Left ventricle myocardium inferior (tissue), 1 donor: ENCODE results near the gene PXK. TPM values are rescaled to one million over a fixed set of nuclear protein-coding genes. Genes with fewer than 3 reads are reported as not detected.

Source experiments
- DNase-seq: peaks from one replicate; pipeline ENCODE4 v3.0.0-alpha.2; 2020
- H3K27ac ChIP-seq: fragments of 200-600 bp; replicated peaks from 2 replicates; pipeline ENCODE4 v1.8.0; 2021
- H3K27me3 ChIP-seq: fragments of 200-600 bp; 2 replicates; pipeline ENCODE4 v1.8.0; 2021; ENCODE audit warnings: low read depth
- H3K36me3 ChIP-seq: fragments of 200-600 bp; 2 replicates; pipeline ENCODE4 v1.8.0; 2021
- H3K4me1 ChIP-seq: fragments of 200-600 bp; 2 replicates; pipeline ENCODE4 v1.8.0; 2021
- H3K4me3 ChIP-seq: fragments of 200-600 bp; 2 replicates; pipeline ENCODE4 v1.8.0; 2021; ENCODE audit warnings: mild to moderate bottlenecking, moderate library complexity
- H3K9me3 ChIP-seq: fragments of 200-600 bp; replicated peaks from 2 replicates; pipeline ENCODE4 v1.8.0; 2021
- intact Hi-C: fragments of 100-400 bp; cut with micrococcal nuclease; formaldehyde crosslinking; loops from one replicate; pipeline ENCODE4 v1.11.0; 2022
- total RNA-seq: library from RNA; stranded (reverse); fragmentation: NEBNext Ultra II Directional; extraction: Animal tissue kit (Norgen Biotek cat#: 25700); gene quantifications from one replicate; pipeline ENCODE4 v1.2.1, GENCODE V29; 2021
- TF ChIP-seq, protein P1 (sequence below): fragments of 200-600 bp; IDR thresholded peaks from 2 replicates; pipeline ENCODE4 v1.8.0; 2021; ENCODE audit warnings: antibody characterized with exemption, mild to moderate bottlenecking, borderline replicate concordance
- donor health status: DM: no; HTN: yes; CAD: no; lungs with severe emphysema.

The PXK gene
- total RNA-seq, 1 donor from 2014 or later = 9.2 TPM

- no peak for DNase-seq
- H3K27me3 ChIP-seq = no peaks in the 10 kb centered on the region
- H3K9me3 ChIP-seq = no peaks in the 10 kb centered on the region
- peak overlapping the region; percentile 90 for H3K4me3 ChIP-seq
- no peak overlapping the region for H3K27ac ChIP-seq
- TF ChIP-seq, protein P1, sequence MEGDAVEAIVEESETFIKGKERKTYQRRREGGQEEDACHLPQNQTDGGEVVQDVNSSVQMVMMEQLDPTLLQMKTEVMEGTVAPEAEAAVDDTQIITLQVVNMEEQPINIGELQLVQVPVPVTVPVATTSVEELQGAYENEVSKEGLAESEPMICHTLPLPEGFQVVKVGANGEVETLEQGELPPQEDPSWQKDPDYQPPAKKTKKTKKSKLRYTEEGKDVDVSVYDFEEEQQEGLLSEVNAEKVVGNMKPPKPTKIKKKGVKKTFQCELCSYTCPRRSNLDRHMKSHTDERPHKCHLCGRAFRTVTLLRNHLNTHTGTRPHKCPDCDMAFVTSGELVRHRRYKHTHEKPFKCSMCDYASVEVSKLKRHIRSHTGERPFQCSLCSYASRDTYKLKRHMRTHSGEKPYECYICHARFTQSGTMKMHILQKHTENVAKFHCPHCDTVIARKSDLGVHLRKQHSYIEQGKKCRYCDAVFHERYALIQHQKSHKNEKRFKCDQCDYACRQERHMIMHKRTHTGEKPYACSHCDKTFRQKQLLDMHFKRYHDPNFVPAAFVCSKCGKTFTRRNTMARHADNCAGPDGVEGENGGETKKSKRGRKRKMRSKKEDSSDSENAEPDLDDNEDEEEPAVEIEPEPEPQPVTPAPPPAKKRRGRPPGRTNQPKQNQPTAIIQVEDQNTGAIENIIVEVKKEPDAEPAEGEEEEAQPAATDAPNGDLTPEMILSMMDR = no peak
- H3K4me1 ChIP-seq = peaks cover 57% of the 10 kb centered on the region
- intact Hi-C loops = no loop called here
- peaks cover 42% of the 10 kb centered on the region for H3K36me3 ChIP-seq
Measured at GRCh38 chr3:58308728-58309127, 24.0 kb upstream of the PXK start.

- intact Hi-C loops = loop anchor here (10.0 kb wide), 1 partner anchor 317 kb away; no protein-coding TSS in a partner anchor
- Histone ChIP-seq H3K4me1 (peaks cover 29% of the 10 kb centered on the region), H3K27ac (no peak overlapping the region), H3K9me3 (no peaks in the 10 kb centered on the region), H3K36me3 (peaks cover 62% of the 10 kb centered on the region), H3K4me3 (no peak overlapping the region), H3K27me3 (no peaks in the 10 kb centered on the region)
- TF ChIP-seq, protein P1 = no peak
- DNase-seq = no peak
Measured at GRCh38 chr3:58317811-58318210, 14.9 kb upstream of the PXK start.

GRCh38 chr3:58321791-58322190, 10.9 kb upstream of the PXK start:
- intact Hi-C loops = loop anchor here (5.0 kb wide), 1 partner anchor 96 kb away; no protein-coding TSS in a partner anchor
- no peaks in the 10 kb centered on the region for H3K27me3 ChIP-seq
- no peak overlapping the region for H3K4me3 ChIP-seq

GRCh38 chr3:58322793-58323192, 9.9 kb upstream of the PXK start:
- Histone ChIP-seq H3K4me1 (peaks cover 25% of the 10 kb centered on the region), H3K4me3 (no peak overlapping the region), H3K27ac (no peak overlapping the region), H3K27me3 (no peaks in the 10 kb centered on the region), H3K36me3 (peaks cover 13% of the 10 kb centered on the region), H3K9me3 (no peaks in the 10 kb centered on the region)
- no peak for DNase-seq
- intact Hi-C loops = loop anchor here (5.0 kb wide), 1 partner anchor 95 kb away; no protein-coding TSS in a partner anchor
- TF ChIP-seq, protein P1 = no peak

More at GRCh38 chr3:58321791-58322190, 10.9 kb upstream of the PXK start:
- Histone ChIP-seq H3K36me3 (peaks cover 23% of the 10 kb centered on the region), H3K27ac (no peak overlapping the region), H3K4me1 (peaks cover 25% of the 10 kb centered on the region), H3K9me3 (no peaks in the 10 kb centered on the region)
- no peak for DNase-seq
- TF ChIP-seq, protein P1 = no peak

DNA sequence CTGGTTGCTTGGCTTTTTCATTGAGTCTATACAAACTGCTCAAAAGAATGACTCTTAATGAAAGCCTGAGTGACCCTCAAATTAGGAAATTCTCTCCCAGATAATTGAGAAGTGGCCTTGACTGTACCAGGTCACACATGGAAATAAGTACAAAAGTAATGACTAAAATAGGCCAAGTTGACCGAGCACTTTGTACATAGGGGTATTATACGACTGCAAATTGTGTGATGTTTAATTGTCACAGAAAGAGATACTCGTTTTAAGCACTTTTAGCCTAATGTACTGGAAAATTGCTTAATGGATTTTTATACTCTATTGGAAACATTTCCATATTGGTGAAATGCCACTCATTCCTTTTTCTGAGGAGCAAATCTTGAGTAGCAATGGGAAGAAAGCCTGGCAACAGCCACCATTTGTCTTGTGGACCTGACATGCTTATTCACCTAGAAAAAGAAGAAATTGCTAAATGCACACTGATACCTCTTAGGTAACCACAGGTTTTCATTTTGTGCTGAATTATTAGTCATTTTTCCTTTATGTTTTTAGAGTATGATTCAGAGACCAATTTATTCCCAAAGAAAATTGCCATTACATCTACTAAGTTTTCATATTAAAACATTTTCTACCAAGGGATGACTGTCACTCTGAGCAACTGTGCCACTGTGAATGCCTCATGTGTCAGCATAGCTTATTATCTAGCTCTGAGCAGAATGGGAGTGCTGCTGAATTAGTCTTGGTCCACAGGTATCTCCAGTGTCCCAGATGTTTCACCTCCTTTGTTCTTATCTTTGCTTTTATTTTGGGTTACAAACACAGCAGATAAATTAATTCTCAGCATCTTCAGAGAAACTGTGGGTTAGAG, 8.9 kb upstream of the PXK start:
- TF ChIP-seq, protein P1 = no peak
- Histone ChIP-seq H3K9me3 (no peaks in the 10 kb centered on the region), H3K4me3 (no peak overlapping the region), H3K4me1 (peaks cover 24% of the 10 kb centered on the region), H3K27me3 (no peaks in the 10 kb centered on the region), H3K36me3 (peaks cover 4% of the 10 kb centered on the region), H3K27ac (no peak overlapping the region)
- DNase-seq = no peak
- intact Hi-C loops = loop anchor here (5.0 kb wide), 1 partner anchor 94 kb away; no protein-coding TSS in a partner anchor
